VCaP (cell line): ENCODE results near the gene GNE.
A peak's percentile ranks its signal among the peaks of the same experiment; 100 is the strongest.
"Not testable (repeated sequence)": the region's sequence is repeated elsewhere in the genome, so short reads cannot be mapped to it uniquely, and the experiment has no call there.

Experiments used
- H3K27ac ChIP-seq: fragments of 450-650 bp; 2 replicates; pipeline ENCODE4 v1.5.1; 2017
- TF ChIP-seq, protein P1 (sequence below): fragments of 450-650 bp; conservative IDR thresholded peaks from 2 replicates; pipeline ENCODE4 v1.5.1; 2017; ENCODE audit warnings: mild to moderate bottlenecking, moderate library complexity

Gene GNE

DNA sequence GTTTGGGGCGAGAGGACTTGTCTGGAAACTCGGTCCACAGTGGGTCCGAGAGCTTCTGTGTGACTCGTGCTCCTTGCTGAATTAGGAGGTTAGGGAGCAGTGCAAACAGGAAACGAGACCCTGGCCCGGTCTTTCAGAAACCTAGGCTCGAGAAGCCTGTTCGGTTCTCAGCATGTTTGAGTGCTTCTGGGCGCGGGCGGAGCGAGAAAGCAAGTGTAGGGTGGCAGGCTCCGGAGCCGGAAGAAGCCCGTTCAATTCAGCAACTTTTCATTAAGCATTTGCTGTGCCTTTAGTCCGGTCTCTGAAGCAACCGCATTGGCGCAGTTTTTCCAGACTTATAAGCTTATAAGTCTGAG, 67.0 kb downstream of the GNE start:
- peak overlapping the region; percentile 93 for H3K27ac ChIP-seq
- TF ChIP-seq, protein P1, sequence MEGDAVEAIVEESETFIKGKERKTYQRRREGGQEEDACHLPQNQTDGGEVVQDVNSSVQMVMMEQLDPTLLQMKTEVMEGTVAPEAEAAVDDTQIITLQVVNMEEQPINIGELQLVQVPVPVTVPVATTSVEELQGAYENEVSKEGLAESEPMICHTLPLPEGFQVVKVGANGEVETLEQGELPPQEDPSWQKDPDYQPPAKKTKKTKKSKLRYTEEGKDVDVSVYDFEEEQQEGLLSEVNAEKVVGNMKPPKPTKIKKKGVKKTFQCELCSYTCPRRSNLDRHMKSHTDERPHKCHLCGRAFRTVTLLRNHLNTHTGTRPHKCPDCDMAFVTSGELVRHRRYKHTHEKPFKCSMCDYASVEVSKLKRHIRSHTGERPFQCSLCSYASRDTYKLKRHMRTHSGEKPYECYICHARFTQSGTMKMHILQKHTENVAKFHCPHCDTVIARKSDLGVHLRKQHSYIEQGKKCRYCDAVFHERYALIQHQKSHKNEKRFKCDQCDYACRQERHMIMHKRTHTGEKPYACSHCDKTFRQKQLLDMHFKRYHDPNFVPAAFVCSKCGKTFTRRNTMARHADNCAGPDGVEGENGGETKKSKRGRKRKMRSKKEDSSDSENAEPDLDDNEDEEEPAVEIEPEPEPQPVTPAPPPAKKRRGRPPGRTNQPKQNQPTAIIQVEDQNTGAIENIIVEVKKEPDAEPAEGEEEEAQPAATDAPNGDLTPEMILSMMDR = no peak

DNA sequence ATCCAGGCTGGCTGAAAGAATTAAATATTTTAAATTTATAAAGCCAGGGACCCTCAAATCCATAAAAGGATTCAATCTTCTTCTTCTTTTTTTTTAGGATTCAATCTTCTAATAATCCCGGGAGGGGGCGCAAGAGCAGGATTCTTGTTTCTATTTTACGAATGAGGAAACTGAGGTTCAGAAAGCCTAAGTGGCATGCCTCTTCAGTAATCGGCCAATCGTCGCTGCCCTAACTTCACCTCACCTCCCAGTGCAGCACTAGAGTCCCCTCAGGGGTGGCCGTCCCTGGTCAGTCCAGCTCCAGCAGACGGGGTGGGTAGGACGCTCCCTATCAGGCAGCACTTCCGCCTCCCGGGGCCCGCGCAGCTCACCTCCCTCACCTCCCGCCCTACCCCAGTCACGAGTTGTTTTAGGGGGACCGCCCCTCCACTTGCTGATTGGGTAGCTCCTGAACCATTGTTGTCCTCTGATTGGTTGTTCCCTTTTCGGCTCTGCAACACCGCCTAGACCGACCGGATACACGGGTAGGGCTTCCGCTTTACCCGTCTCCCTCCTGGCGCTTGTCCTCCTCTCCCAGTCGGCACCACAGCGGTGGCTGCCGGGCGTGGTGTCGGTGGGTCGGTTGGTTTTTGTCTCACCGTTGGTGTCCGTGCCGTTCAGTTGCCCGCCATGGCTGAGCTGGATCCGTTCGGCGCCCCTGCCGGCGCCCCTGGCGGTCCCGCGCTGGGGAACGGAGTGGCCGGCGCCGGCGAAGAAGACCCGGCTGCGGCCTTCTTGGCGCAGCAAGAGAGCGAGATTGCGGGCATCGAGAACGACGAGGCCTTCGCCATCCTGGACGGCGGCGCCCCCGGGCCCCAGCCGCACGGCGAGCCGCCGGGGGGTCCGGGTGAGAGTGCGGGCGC, 67.6 kb downstream of the GNE start, which contains the start of gene CLTA:
TSS of gene CLTA (plus strand) at position 534 of the 902 bp plus-strand sequence. CDS start at position 670, 136 bp downstream.
- H3K27ac ChIP-seq = peak within 1 kb of the TSS; percentile 93
- TF ChIP-seq, protein P1 = peak; percentile 75

DNA sequence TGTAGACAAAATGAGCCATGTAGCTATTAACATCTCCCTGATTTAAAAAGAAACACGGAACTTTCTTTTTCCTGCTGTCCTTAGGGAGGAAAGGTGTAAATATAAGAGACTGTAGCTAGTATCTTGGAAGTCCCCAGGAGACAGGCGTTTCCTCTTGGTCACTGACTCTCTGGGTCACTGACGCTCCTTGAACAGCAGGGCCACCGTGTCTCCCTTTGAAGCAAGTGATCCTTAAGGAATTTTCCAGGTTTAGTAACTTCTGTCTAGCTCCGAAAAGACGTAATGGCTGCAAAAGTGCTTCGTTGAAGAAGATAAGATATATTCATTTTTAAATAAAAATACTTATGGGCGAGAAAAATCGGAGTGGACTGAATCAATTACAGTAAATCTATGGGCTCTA, 68.3 kb downstream of the GNE start:
- TF ChIP-seq, protein P1 = no peak
- peak overlapping the region; percentile 93 for H3K27ac ChIP-seq

DNA sequence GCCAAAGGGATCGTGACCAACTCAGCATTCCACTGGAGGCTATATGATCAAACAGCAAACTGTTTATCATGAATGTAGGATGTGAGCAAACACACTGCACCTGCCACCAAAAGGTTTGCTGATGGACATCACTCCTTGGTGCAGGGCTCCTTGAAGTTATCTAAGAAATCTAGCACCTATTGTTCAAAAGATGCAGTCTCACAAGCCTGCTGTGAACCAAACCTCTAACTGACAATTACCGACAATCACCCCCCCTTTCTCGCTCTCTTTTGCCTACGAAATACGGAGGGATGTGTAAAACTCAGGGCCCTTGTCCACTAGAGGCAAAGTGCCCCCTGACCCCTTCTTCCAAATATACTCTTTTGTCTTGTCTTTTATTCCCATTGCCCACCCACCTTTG, 70.0 kb downstream of the GNE start:
- TF ChIP-seq, protein P1 = no peak
- H3K27ac ChIP-seq = no peak overlapping the region

DNA sequence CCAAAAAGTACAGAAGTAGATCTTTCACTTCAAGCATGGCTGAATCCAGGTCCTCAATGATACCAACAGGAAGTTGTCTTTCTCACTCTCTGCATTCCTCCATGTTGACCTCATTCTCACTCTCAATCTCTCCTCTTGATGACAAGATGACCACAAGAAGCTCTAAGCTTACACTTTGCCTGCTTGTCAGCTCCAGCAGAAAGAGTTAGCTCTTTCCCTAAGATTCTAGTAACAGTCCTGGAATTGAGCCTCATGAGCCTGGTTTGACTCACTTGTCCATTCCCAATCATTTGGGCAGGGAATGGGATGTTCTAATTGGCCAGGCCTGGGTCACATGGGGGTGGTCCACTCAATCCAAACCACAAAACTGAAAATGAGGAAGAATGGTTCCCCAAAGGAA, 70.8 kb downstream of the GNE start:
- H3K27ac ChIP-seq = no peak overlapping the region
- TF ChIP-seq, protein P1 = no peak

DNA sequence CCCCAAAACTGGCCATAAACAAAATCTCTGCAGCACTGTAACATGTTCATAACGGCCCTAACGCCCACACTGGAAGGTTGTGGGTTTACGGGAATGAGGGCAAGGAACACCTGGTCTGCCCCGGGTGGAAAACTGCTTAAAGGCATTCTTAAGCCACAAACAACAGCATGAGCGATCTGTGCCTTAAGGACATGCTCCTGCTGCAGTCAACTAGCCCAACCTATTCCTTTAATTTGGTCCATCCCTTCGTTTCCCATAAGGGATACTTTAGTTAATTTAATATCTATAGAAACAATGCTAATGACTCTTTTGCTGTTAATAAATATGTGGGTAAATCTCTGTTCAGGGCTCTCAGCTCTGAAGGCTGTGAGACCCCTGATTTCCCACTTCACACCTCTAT, 78.0 kb downstream of the GNE start:
- H3K27ac ChIP-seq = not testable (repeated sequence)

DNA sequence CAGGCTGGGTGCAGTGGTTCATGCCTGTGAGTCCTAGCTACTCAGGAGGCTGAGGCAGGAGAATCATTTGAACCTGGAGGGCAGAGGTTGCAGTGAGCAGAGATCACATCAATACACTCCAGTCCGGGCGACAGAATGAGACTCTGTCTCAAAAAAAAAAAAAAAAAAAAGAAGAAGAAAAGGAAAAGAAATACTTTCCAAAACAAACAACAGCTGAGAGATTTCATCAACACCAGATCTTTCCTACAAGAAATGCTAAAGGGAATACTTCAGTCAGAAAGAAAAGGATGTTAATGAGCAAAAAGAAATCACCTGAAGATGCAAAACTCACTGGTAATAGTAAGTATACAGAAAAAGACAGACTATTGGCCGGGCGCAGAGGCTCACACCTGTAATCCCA, 80.7 kb downstream of the GNE start:
- no peak overlapping the region for H3K27ac ChIP-seq
- TF ChIP-seq, protein P1 = no peak

DNA sequence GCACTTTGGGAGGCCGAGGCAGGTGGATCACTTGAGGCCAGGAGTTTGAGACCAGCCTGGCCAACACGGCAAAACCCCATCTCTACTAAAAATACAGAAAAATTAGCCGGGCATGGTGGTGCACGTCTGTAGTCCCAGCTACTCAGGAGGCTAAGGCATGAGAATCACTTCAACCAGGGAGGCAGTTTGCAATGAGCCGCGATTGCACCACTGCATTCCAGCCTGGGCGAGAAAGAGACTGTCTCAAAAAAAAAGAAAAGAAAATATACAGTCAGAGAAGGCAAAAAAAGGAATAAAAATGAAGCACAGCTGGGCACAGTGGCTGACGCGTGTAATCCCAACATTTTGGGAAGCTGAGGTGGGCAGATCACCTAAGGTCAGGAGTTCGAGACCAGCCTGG, 81.8 kb downstream of the GNE start:
- not testable (repeated sequence) for H3K27ac ChIP-seq

DNA sequence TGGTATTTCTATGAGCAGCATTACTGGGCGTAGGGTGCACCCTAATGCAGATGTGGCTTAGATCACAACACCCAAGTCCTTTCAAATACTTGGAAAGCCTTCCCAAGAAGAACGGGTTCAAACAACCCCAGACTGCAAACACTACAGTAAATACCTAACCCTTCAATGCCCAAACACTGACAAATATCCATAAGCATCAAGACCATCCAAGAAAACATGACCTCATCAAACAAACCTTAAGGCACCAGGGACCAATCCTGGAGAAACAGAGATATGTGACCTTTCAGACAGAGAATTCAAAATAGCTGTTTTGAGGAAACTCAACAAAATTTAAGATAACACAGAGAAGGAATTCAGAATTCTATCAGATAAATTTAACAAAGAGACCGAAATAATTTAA, 83.0 kb downstream of the GNE start:
- not testable (repeated sequence) for H3K27ac ChIP-seq
